ENCODE data around the gene IL17REL.

The IL17REL gene

GRCh38 chr22:50034126-50035081 is 21.8 kb upstream of the IL17REL start:
- Histone ChIP-seq H3K27me3 (ENCODE audit: insufficient read depth, poor library complexity, severe bottlenecking) (peaks cover 32% of the 10 kb centered on the region), H3K4me3 (replicated peaks; ENCODE audit: insufficient read depth, low read length) (no peak overlapping the region), H3K27ac (replicated peaks) (no peak overlapping the region)
- no peak for TF ChIP-seq GABPA (IDR thresholded peaks at IDR 0.05; ENCODE audit: low read depth)
- TF ChIP-seq CTCF (IDR thresholded peaks at IDR 0.05; ENCODE audit: insufficient read depth, low read length), result no peak
- TF ChIP-seq POLR2AphosphoS5 (IDR thresholded peaks at IDR 0.05; ENCODE audit: low read depth), result no peak
- TF ChIP-seq REST (IDR thresholded peaks at IDR 0.05; ENCODE audit: insufficient replicate concordance, low read depth), result no peak
- no peak for TF ChIP-seq SPI1 (IDR thresholded peaks at IDR 0.05; ENCODE audit: borderline replicate concordance, low read depth)
- no peak for DNase-seq (ENCODE audit: low read depth in 1 of 2, low spot score in 1 of 2)

- TF ChIP-seq REST (IDR thresholded peaks at IDR 0.05; ENCODE audit: insufficient replicate concordance, low read depth) (no peak), GABPA (IDR thresholded peaks at IDR 0.05; ENCODE audit: low read depth) (no peak), POLR2AphosphoS5 (IDR thresholded peaks at IDR 0.05; ENCODE audit: low read depth) (no peak), SPI1 (IDR thresholded peaks at IDR 0.05; ENCODE audit: borderline replicate concordance, low read depth) (no peak), CTCF (IDR thresholded peaks at IDR 0.05; ENCODE audit: insufficient read depth, low read length) (no peak)
- no peak for DNase-seq (ENCODE audit: low read depth in 1 of 2, low spot score in 1 of 2)
- peaks cover 32% of the 10 kb centered on the region for H3K27me3 ChIP-seq (ENCODE audit: insufficient read depth, poor library complexity, severe bottlenecking)
- H3K27ac ChIP-seq (replicated peaks), result no peak overlapping the region
- no peak overlapping the region for H3K4me3 ChIP-seq (replicated peaks; ENCODE audit: insufficient read depth, low read length)
Measured at GRCh38 chr22:50032941-50033601, 20.5 kb upstream of the IL17REL start.

GRCh38 chr22:50032109-50032871 is 19.7 kb upstream of the IL17REL start:
- H3K27ac ChIP-seq (replicated peaks), result no peak overlapping the region
- DNase-seq (ENCODE audit: low read depth in 1 of 2, low spot score in 1 of 2), result no peak
- peaks cover 32% of the 10 kb centered on the region for H3K27me3 ChIP-seq (ENCODE audit: insufficient read depth, poor library complexity, severe bottlenecking)
- TF ChIP-seq GABPA (IDR thresholded peaks at IDR 0.05; ENCODE audit: low read depth), result no peak
- TF ChIP-seq POLR2AphosphoS5 (IDR thresholded peaks at IDR 0.05; ENCODE audit: low read depth), result no peak
- no peak for TF ChIP-seq SPI1 (IDR thresholded peaks at IDR 0.05; ENCODE audit: borderline replicate concordance, low read depth)
- TF ChIP-seq CTCF (IDR thresholded peaks at IDR 0.05; ENCODE audit: insufficient read depth, low read length), result no peak
- TF ChIP-seq REST (IDR thresholded peaks at IDR 0.05; ENCODE audit: insufficient replicate concordance, low read depth), result no peak
- H3K4me3 ChIP-seq (replicated peaks; ENCODE audit: insufficient read depth, low read length), result no peak overlapping the region

Data from HL-60 (cell line).